MCF 10A (cell line): Measurements from ENCODE around the gene ARL8A. TPM values are rescaled to one million over a fixed set of nuclear protein-coding genes. Genes with fewer than 3 reads are reported as not detected.
A peak's percentile ranks its signal among the peaks of the same experiment; 100 is the strongest.

Source experiments
- BruUV-seq: library from RNA; stranded (reverse); fragments of 400-500 nt; replicated peaks from 2 replicates; lab custom pipeline; 2021; lab: Mats Ljungman, UMichigan
- CTCF ChIA-PET: fragments of 300-600 bp; sonication (Branson Sonifier 250); formaldehyde crosslinking; extraction: SDS; loops from one replicate; lab custom pipeline; 2021; ENCODE audit warnings: antibody characterized with exemption, inconsistent platforms; lab: Yijun Ruan, JAX
- POLR2A ChIA-PET: fragments of 300-600, 350-650 bp; sonication (Branson Sonifier 250); formaldehyde crosslinking; extraction: SDS; loops from one replicate; lab custom pipeline; 2020; ENCODE audit warnings: antibody characterized with exemption, inconsistent platforms; lab: Yijun Ruan, JAX
- DNase-seq: peaks from one replicate; pipeline ENCODE4 v3.0.0-alpha.2; 2018; ENCODE audit not compliant: unreplicated experiment
- H3K27ac Mint-ChIP-seq: one replicate; pipeline ENCODE4 v1.8.0; 2022; ENCODE audit warnings: mild to moderate bottlenecking, low read depth, mixed read lengths; ENCODE audit not compliant: unreplicated experiment
- H3K27me3 Mint-ChIP-seq: one replicate; pipeline ENCODE4 v1.8.0; 2022; ENCODE audit warnings: mixed read lengths; ENCODE audit not compliant: insufficient read depth, unreplicated experiment
- H3K36me3 Mint-ChIP-seq: one replicate; pipeline ENCODE4 v1.8.0; 2022; ENCODE audit warnings: mild to moderate bottlenecking, moderate library complexity, mixed read lengths; ENCODE audit not compliant: insufficient read depth, unreplicated experiment
- H3K4me1 Mint-ChIP-seq: one replicate; pipeline ENCODE4 v1.8.0; 2022; ENCODE audit warnings: mixed read lengths; ENCODE audit not compliant: insufficient read depth, unreplicated experiment
- H3K4me3 Mint-ChIP-seq: one replicate; pipeline ENCODE4 v1.8.0; 2022; ENCODE audit warnings: mild to moderate bottlenecking, moderate library complexity, mixed read lengths; ENCODE audit not compliant: unreplicated experiment
- H3K9me3 Mint-ChIP-seq: one replicate; pipeline ENCODE4 v1.8.0; 2022; ENCODE audit warnings: mixed read lengths; ENCODE audit not compliant: unreplicated experiment
- intact Hi-C: fragments of 100-400 bp; cut with micrococcal nuclease; formaldehyde crosslinking; loops from 2 replicates; pipeline ENCODE4 v1.14.1; 2022
- total RNA-seq: library from RNA; stranded (reverse); gene quantifications from 2 replicates; pipeline ENCODE4 v1.2.3, GENCODE V29; 2022
- TF ChIP-seq, protein P1 (sequence below): fragments of 200-600 bp; IDR thresholded peaks from one replicate; pipeline ENCODE4 v1.8.0; 2022; ENCODE audit warnings: antibody characterized with exemption, mild to moderate bottlenecking; ENCODE audit not compliant: unreplicated experiment

The ARL8A gene
- total RNA-seq, 1 experiment from 2014 or later, result 94.8 TPM

DNA sequence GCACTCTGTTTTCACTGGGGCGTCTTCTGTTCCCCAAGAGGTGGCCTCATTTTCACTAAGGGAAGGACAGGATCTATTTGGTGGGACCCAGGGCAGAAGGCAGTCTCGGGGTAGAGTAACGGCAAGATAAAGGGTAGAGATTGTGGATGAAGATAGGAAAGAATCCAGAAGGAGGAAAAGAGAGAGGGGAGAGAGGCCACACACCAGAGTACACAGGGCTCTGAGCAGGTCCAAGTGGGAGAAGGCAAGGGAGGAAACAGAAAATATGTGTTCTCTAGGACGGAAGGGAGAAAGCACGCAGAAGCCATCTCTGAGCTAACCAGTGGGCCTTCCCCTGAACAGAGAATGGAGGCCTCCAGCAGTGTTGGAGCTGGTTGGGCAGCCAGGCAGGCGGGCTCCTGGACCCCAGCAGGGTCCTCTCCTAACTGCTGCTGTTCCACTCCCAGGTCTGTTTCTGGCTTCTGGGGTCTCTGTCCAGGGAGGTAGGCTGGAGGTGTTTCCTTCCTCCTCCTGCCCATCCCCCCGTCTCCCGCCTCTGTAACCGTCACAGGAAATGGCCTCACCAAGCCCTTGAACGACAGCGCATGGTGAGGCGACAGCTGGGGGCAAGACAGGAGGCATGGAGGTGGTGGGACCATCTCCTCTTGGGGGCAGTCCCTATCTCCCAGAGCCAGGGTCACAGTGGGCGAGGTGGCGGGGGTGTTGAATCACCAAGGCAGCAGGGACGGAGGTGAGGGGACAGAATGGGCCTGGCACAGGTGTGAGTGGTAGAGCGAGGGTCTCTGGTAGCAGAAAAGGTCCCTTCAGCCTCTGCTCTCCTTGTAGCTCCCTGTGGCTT, 15.2 kb upstream of the ARL8A start:
- Mint-ChIP-seq H3K4me1 (peaks cover 15% of the 10 kb centered on the region), H3K4me3 (no peak overlapping the region), H3K36me3 (peaks cover 6% of the 10 kb centered on the region), H3K27ac (no peak overlapping the region), H3K27me3 (peaks cover 11% of the 10 kb centered on the region), H3K9me3 (no peaks in the 10 kb centered on the region)
- no peak for DNase-seq
- CTCF ChIA-PET, result interaction anchor here (0.6 to 1.7 kb wide), 5 partner anchors 24 to 560 kb away, joined by 3 to 7 read pairs (median 4); no protein-coding TSS in a partner anchor
- TF ChIP-seq, protein P1, sequence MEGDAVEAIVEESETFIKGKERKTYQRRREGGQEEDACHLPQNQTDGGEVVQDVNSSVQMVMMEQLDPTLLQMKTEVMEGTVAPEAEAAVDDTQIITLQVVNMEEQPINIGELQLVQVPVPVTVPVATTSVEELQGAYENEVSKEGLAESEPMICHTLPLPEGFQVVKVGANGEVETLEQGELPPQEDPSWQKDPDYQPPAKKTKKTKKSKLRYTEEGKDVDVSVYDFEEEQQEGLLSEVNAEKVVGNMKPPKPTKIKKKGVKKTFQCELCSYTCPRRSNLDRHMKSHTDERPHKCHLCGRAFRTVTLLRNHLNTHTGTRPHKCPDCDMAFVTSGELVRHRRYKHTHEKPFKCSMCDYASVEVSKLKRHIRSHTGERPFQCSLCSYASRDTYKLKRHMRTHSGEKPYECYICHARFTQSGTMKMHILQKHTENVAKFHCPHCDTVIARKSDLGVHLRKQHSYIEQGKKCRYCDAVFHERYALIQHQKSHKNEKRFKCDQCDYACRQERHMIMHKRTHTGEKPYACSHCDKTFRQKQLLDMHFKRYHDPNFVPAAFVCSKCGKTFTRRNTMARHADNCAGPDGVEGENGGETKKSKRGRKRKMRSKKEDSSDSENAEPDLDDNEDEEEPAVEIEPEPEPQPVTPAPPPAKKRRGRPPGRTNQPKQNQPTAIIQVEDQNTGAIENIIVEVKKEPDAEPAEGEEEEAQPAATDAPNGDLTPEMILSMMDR, result no peak
- POLR2A ChIA-PET, result no interaction called here
- BruUV-seq, result no TSS peak
- intact Hi-C loops, result no loop called here

DNA sequence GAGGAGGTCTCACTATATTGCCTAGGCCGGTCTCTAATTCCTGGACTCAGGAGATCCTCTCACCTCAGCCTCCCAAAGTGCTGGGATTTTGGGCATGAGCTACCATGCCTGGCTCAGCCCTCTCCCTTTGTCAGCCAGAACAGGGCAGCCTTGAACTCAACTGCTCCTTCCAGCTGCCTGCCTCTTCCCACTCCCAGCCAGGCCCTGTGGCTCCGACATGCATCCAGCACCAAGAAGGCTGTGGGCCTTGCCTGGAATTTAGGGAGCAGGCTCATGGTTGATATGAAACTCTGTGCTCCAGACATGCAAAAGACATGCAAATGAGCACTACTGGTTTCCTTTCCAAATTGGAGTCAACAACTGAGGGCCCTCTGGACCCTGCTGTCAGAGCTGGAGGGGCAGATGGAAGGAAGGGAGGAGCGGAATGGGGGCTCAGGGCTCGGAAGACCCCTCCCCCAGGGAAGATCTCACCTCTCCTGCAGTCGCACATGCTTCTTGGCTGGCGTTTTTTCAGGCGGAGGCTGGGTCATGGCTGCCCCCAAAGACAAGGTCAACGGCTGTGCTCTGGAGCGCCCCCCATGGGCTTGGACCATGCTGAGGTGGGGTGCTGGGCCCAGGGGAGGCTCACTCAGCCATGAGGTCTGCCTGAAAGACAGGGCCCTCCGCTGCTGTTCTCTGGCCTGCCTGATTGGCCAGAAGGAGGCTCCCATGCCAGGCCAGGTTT, 14.4 kb upstream of the ARL8A start:
- H3K4me3 Mint-ChIP-seq, result no peak overlapping the region
- CTCF ChIA-PET, result interaction anchor here (0.7 to 1.7 kb wide), 2 partner anchors 15 to 23 kb away, joined by 3 to 6 read pairs; no protein-coding TSS in a partner anchor
- H3K27ac Mint-ChIP-seq, result no peak overlapping the region
- TF ChIP-seq, protein P1, result peak; percentile 25
- no TSS peak for BruUV-seq
- intact Hi-C loops, result no loop called here
- peaks cover 6% of the 10 kb centered on the region for H3K36me3 Mint-ChIP-seq
- POLR2A ChIA-PET, result no interaction called here
- no peak for DNase-seq
- H3K9me3 Mint-ChIP-seq, result no peaks in the 10 kb centered on the region
- peaks cover 11% of the 10 kb centered on the region for H3K27me3 Mint-ChIP-seq
- peaks cover 19% of the 10 kb centered on the region for H3K4me1 Mint-ChIP-seq

DNA sequence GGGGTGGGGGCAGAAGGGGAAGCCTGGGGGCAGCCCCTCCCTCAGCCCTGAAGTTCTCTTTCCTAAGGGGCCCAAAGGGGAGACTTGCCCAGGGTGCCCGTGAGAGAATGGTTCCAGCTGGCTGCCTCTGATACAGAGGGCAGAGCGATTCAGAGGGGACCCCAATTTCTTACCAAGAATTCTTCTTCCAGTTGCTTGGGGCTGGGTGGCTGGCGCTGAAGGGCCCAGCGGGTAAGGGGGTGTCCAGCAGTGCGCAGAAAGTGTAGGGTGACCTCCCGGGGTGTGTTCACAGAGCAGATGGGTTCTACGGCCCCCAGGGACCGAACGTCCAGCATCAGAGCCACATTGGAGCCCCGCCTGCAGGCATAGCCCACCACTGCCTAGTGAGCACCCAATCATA, 13.4 kb upstream of the ARL8A start:
- BruUV-seq, result no TSS peak

More for the DNA sequence above, 13.4 kb upstream of the ARL8A start:
- intact Hi-C loops, result no loop called here
- H3K27me3 Mint-ChIP-seq, result peaks cover 11% of the 10 kb centered on the region
- peaks cover 6% of the 10 kb centered on the region for H3K36me3 Mint-ChIP-seq
- H3K4me3 Mint-ChIP-seq, result no peak overlapping the region
- H3K9me3 Mint-ChIP-seq, result no peaks in the 10 kb centered on the region
- H3K4me1 Mint-ChIP-seq, result peaks cover 19% of the 10 kb centered on the region
- POLR2A ChIA-PET, result no interaction called here
- DNase-seq, result no peak
- TF ChIP-seq, protein P1, result no peak
- H3K27ac Mint-ChIP-seq, result no peak overlapping the region
- CTCF ChIA-PET, result interaction anchor here (1.7 kb wide), 1 partner anchor 22 kb away, joined by 6 read pairs; no protein-coding TSS in a partner anchor
